HCT116 (cell line): ENCODE measurements around the gene PHF10. TPM values are rescaled to one million over a fixed set of nuclear protein-coding genes. Genes with fewer than 3 reads are reported as not detected.

Experiments
- ATAC-seq: fragments of 200-7000 bp; cut with Tn5 transposase; 2 replicates; pipeline ENCODE4 v1.9.1; 2020; ENCODE audit warnings: mild to moderate bottlenecking, moderate library complexity
- BruUV-seq: library from RNA; stranded (reverse); fragments of 400-500 nt; replicated peaks from 2 replicates; lab custom pipeline; 2021; lab: Mats Ljungman, UMichigan
- CTCF ChIA-PET: fragments of 300-600 bp; sonication (Branson Sonifier 250); formaldehyde crosslinking; loops from one replicate; lab custom pipeline; 2021; ENCODE audit warnings: antibody characterized with exemption; lab: Charles Lee
- POLR2A ChIA-PET: fragments of 300-600, 350-600 bp; sonication (Branson Sonifier 250); formaldehyde crosslinking; loops from one replicate; lab custom pipeline; 2021; ENCODE audit warnings: antibody characterized with exemption; lab: Charles Lee
- RAD21 ChIA-PET, 2 experiments: fragments of 300-600 bp; sonication (Branson Sonifier 250); formaldehyde crosslinking; loops; one replicate each; lab custom pipeline; 2023; ENCODE audit warnings: low total read pairs in 2 of 2; ENCODE audit not compliant: uncharacterized antibody in 2 of 2, unreplicated experiment in 2 of 2, low non-redundant PET in 1 of 2; lab: Charles Lee
- DNase-seq: peaks from one replicate; pipeline ENCODE4 v3.0.0-alpha.2; 2010; ENCODE audit warnings: low read depth, low spot score
- H2AFZ ChIP-seq: fragments of 200-600 bp; shearing (Covaris generic), sonication (generic); 2 replicates; pipeline ENCODE4 v1.6.1; 2017; ENCODE audit warnings: low read depth, mixed run types, mixed read lengths, antibody characterized with exemption, low read length; ENCODE audit not compliant: poor library complexity, severe bottlenecking
- H3K27ac ChIP-seq: 2 replicates; pipeline ENCODE4 v1.5.1; 2012; ENCODE audit warnings: low read depth, low read length
- H3K27me3 ChIP-seq: fragments of 200-600 bp; sonication (generic); 2 replicates; pipeline ENCODE4 v1.6.1; 2016; ENCODE audit warnings: mixed run types, low read length, mixed read lengths; ENCODE audit not compliant: insufficient read depth
- H3K36me3 ChIP-seq, 2 experiments: fragments of 200-500 bp in 1 of 2; fragments of 200-600 bp in 1 of 2; sonication (Bioruptor generic) in 1 of 2; sonication (generic) in 1 of 2; 2 replicates each; pipeline versions ENCODE4 v1.5.1 to v1.6.1; 2014 to 2016; ENCODE audit warnings: low read length in 2 of 2, inconsistent platforms in 1 of 2, mixed read lengths in 1 of 2, mixed run types in 1 of 2; ENCODE audit not compliant: insufficient read depth in 2 of 2, control insufficient read depth in 1 of 2
- H3K4me1 ChIP-seq, 2 experiments: fragments of 200-600 bp in 1 of 2; sonication (generic) in 1 of 2; 2 replicates each; pipeline versions ENCODE4 v1.5.1 to v1.6.1; 2012 to 2017; ENCODE audit warnings: low read length in 2 of 2, inconsistent platforms in 1 of 2, mild to moderate bottlenecking in 1 of 2, mixed read lengths in 1 of 2, mixed run types in 1 of 2, moderate library complexity in 1 of 2; ENCODE audit not compliant: insufficient read depth in 2 of 2, control insufficient read depth in 1 of 2
- H3K4me2 ChIP-seq: fragments of 200-600 bp; sonication (generic); 2 replicates; pipeline ENCODE4 v1.6.1; 2017; ENCODE audit warnings: mixed run types, low read length, mixed read lengths
- H3K4me3 ChIP-seq, 2 experiments: fragments of 200-600 bp in 1 of 2; sonication (generic) in 1 of 2; replicated peaks in 1 of 2; 2 replicates each; pipeline ENCODE4 v1.5.1; 2011 to 2016; ENCODE audit warnings: low read length in 2 of 2, control low read depth in 1 of 2, low read depth in 1 of 2, mild to moderate bottlenecking in 1 of 2, mixed read lengths in 1 of 2, mixed run types in 1 of 2
- H3K79me2 ChIP-seq: fragments of 200-600 bp; sonication (generic); 2 replicates; pipeline ENCODE4 v1.6.1; 2017; ENCODE audit warnings: mild to moderate bottlenecking, mixed run types, low read length, moderate library complexity, mixed read lengths; ENCODE audit not compliant: insufficient read depth
- H3K9ac ChIP-seq: fragments of 200-600 bp; sonication (generic); 2 replicates; pipeline ENCODE4 v1.6.1; 2016; ENCODE audit warnings: low read length, mixed read lengths
- H3K9me2 ChIP-seq: fragments of 200-600 bp; sonication (generic), shearing (Covaris generic); 2 replicates; pipeline ENCODE4 v1.6.1; 2017; ENCODE audit warnings: mixed run types, mild to moderate bottlenecking, moderate library complexity; ENCODE audit not compliant: insufficient read depth
- H3K9me3 ChIP-seq, 2 experiments: fragments of 200-500 bp in 1 of 2; fragments of 200-600 bp in 1 of 2; sonication (Bioruptor generic) in 1 of 2; sonication (generic) in 1 of 2; 2 replicates each; pipeline ENCODE4 v1.6.1; 2014 to 2017; ENCODE audit warnings: low read length in 2 of 2, mixed read lengths in 2 of 2, inconsistent platforms in 1 of 2, low read depth in 1 of 2, mild to moderate bottlenecking in 1 of 2, mixed run types in 1 of 2, moderate library complexity in 1 of 2; ENCODE audit not compliant: control insufficient read depth in 1 of 2, insufficient read depth in 1 of 2
- H4K20me1 ChIP-seq: fragments of 200-600 bp; sonication (generic), shearing (Covaris generic); 2 replicates; pipeline ENCODE4 v1.6.1; 2017; ENCODE audit warnings: mixed run types, mild to moderate bottlenecking, moderate library complexity; ENCODE audit not compliant: insufficient read depth
- EGR1 ChIP-seq: IDR thresholded peaks from 2 replicates; pipeline ENCODE4 v1.6.1; 2012; ENCODE audit warnings: low read depth
- EZH2 ChIP-seq: fragments of 200-600 bp; sonication (generic); IDR thresholded peaks from 2 replicates; pipeline ENCODE4 v1.6.1; 2017; ENCODE audit warnings: antibody characterized with exemption, mixed run types
- RAD21 ChIP-seq: IDR thresholded peaks from 2 replicates; pipeline ENCODE4 v1.6.1; 2012; ENCODE audit warnings: low read depth, mild to moderate bottlenecking
- SRF ChIP-seq: IDR thresholded peaks from 2 replicates; pipeline ENCODE4 v1.6.1; 2012; ENCODE audit warnings: low read depth
- TCF7L2 ChIP-seq: IDR thresholded peaks from 2 replicates; pipeline ENCODE4 v1.7.0; 2011; ENCODE audit warnings: borderline replicate concordance, inconsistent platforms; ENCODE audit not compliant: insufficient read depth, insufficient read length; ENCODE audit errors: extremely low read depth
- ZFX ChIP-seq: fragments of 450-650 bp; IDR thresholded peaks from 2 replicates; pipeline ENCODE4 v1.6.1; 2017
- ZNF274 ChIP-seq: fragments of 200-500 bp; sonication (Bioruptor generic); IDR thresholded peaks from 2 replicates; pipeline ENCODE4 v1.6.1; 2014; ENCODE audit warnings: mild to moderate bottlenecking, low read depth, low read length, inconsistent platforms
- intact Hi-C: fragments of 100-400 bp; cut with micrococcal nuclease; formaldehyde crosslinking; loops from 2 replicates; pipeline ENCODE4 v1.10.0; 2022
- total RNA-seq: library from RNA; stranded (reverse); gene quantifications from one replicate; pipeline ENCODE4 v1.2.1, GENCODE V29; 2021; ENCODE audit not compliant: unreplicated experiment
- TF ChIP-seq, protein P1 (sequence below), 3 experiments: fragments of 200-600 bp in 1 of 3; sonication (generic) in 1 of 3; IDR thresholded peaks in 2 of 3; conservative IDR thresholded peaks in 1 of 3; 2 replicates each; pipeline ENCODE4 v1.5.1; 2012 to 2017; ENCODE audit warnings: low read depth in 2 of 3, low read length in 2 of 3, antibody characterized with exemption in 1 of 3, borderline replicate concordance in 1 of 3, control low read depth in 1 of 3, mild to moderate bottlenecking in 1 of 3, mixed read lengths in 1 of 3, mixed run types in 1 of 3, moderate library complexity in 1 of 3; ENCODE audit not compliant: insufficient read depth in 1 of 3
- TF ChIP-seq, protein P2 (sequence below): IDR thresholded peaks from 2 replicates; pipeline ENCODE4 v1.6.1; 2012; ENCODE audit warnings: low read depth

The PHF10 gene
- total RNA-seq, 1 experiment from 2014 or later: 45.5 TPM

DNA sequence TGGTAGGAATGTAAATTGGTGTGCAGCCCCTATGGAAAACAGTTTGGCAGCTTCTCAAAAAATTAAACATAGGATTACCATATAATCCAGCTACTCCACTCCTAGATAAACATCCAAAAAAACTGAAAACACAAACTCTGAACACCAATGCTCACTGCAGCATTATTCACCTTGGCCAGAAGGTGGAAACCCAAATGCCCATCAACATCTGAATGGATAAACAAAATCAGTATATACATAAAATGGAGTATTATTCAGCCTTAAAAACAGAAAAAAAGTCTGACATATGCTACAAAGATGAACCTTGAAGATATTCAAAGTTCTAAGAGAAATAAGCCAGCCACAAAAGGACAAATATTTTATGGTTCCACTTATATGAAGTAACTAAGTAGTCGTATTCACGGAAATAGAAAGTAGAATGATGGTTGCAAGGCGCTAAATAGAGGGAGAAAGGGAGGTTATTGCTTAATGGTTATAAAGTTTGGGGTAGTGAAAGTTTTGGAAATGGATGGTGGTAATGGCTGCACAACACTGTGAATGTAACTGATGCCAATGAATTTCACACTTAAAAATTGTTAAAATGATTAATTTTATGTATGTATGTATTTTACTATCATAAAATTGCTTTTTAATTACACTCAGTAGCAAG lies 4.0 kb downstream of the PHF10 start:
- no peaks in the 10 kb centered on the region for H3K27me3 ChIP-seq
- DNase-seq: no peak
- H3K9me2 ChIP-seq: no peaks in the 10 kb centered on the region
- H3K27ac ChIP-seq: no peak overlapping the region
- H4K20me1 ChIP-seq: 0 out of 2 replicates have a peak, but pooled peaks cover 4% of the 10 kb centered on the region
- no peak for TF ChIP-seq SRF
- TF ChIP-seq, protein P1, sequence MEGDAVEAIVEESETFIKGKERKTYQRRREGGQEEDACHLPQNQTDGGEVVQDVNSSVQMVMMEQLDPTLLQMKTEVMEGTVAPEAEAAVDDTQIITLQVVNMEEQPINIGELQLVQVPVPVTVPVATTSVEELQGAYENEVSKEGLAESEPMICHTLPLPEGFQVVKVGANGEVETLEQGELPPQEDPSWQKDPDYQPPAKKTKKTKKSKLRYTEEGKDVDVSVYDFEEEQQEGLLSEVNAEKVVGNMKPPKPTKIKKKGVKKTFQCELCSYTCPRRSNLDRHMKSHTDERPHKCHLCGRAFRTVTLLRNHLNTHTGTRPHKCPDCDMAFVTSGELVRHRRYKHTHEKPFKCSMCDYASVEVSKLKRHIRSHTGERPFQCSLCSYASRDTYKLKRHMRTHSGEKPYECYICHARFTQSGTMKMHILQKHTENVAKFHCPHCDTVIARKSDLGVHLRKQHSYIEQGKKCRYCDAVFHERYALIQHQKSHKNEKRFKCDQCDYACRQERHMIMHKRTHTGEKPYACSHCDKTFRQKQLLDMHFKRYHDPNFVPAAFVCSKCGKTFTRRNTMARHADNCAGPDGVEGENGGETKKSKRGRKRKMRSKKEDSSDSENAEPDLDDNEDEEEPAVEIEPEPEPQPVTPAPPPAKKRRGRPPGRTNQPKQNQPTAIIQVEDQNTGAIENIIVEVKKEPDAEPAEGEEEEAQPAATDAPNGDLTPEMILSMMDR (IDR thresholded peaks at IDR 0.05 in 2 of 3, conservative IDR thresholded peaks at IDR 0.05 in 1 of 3; ENCODE audit: borderline replicate concordance in 1 of 3, insufficient read depth in 1 of 3, low read depth in 2 of 3, low read length in 2 of 3): peak in 2 of 3 experiments; percentile 14 to 27; a peak in 2 of 6 replicates
- TF ChIP-seq, all 23 proteins: peak for 1
- ChIA-PET RAD21 (no interaction called here), CTCF (no interaction called here), POLR2A (no interaction called here)
- H3K36me3 ChIP-seq: peaks cover 4 to 12% of the 10 kb centered on the region in 2 experiments; a peak in 2 of 4 replicates
- no TSS peak for BruUV-seq
- H3K9me3 ChIP-seq: no peaks in the 10 kb centered on the region
- peaks cover 63% of the 10 kb centered on the region for H3K79me2 ChIP-seq
- intact Hi-C loops: no loop called here
- H2AFZ ChIP-seq: no peak overlapping the region
- no peak overlapping the region for H3K9ac ChIP-seq
- H3K4me3 ChIP-seq: no peak overlapping the region
- no peak for ATAC-seq
- H3K4me2 ChIP-seq: no peak overlapping the region
- peaks cover 16 to 22% of the 10 kb centered on the region in 2 experiments for H3K4me1 ChIP-seq

DNA sequence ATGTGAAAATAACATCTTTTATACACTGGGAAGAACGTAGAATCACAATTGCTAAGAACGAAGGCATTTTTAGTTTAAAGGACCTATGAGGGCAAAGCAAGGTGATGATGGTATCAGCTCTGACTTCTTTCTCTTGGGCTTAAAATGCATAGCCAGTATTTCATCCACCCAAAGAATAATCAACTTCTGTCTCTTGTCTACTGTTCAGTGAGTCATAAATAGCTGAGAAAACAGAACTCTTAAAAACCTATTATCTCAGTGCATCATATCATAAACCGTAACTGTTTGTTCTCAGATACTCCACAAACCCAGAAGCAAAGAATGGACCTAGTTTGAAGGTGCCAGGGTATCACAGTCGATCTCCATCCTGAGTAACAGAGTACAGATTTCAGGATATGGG lies 5.2 kb downstream of the PHF10 start:
- H3K4me2 ChIP-seq: no peak overlapping the region
- intact Hi-C loops: no loop called here
- H3K9ac ChIP-seq: no peak overlapping the region
- no peaks in the 10 kb centered on the region for H3K9me2 ChIP-seq
- 0 out of 2 replicates have a peak, but pooled peaks cover 4% of the 10 kb centered on the region for H4K20me1 ChIP-seq
- ChIA-PET CTCF (no interaction called here), RAD21 (no interaction called here), POLR2A (no interaction called here)
- no TSS peak for BruUV-seq
- H3K4me3 ChIP-seq: no peak overlapping the region
- TF ChIP-seq RAD21: no peak
- no peak for TF ChIP-seq TCF7L2
- TF ChIP-seq EZH2: no peak
- no peak for TF ChIP-seq ZFX
- no peak for TF ChIP-seq ZNF274
- TF ChIP-seq, protein P2, sequence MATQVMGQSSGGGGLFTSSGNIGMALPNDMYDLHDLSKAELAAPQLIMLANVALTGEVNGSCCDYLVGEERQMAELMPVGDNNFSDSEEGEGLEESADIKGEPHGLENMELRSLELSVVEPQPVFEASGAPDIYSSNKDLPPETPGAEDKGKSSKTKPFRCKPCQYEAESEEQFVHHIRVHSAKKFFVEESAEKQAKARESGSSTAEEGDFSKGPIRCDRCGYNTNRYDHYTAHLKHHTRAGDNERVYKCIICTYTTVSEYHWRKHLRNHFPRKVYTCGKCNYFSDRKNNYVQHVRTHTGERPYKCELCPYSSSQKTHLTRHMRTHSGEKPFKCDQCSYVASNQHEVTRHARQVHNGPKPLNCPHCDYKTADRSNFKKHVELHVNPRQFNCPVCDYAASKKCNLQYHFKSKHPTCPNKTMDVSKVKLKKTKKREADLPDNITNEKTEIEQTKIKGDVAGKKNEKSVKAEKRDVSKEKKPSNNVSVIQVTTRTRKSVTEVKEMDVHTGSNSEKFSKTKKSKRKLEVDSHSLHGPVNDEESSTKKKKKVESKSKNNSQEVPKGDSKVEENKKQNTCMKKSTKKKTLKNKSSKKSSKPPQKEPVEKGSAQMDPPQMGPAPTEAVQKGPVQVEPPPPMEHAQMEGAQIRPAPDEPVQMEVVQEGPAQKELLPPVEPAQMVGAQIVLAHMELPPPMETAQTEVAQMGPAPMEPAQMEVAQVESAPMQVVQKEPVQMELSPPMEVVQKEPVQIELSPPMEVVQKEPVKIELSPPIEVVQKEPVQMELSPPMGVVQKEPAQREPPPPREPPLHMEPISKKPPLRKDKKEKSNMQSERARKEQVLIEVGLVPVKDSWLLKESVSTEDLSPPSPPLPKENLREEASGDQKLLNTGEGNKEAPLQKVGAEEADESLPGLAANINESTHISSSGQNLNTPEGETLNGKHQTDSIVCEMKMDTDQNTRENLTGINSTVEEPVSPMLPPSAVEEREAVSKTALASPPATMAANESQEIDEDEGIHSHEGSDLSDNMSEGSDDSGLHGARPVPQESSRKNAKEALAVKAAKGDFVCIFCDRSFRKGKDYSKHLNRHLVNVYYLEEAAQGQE: no peak
- TF ChIP-seq EGR1: no peak
- no peak overlapping the region for H2AFZ ChIP-seq
- no peaks in the 10 kb centered on the region for H3K27me3 ChIP-seq
- ATAC-seq (no peak), DNase-seq (no peak)
- H3K9me3 ChIP-seq: no peaks in the 10 kb centered on the region
- H3K27ac ChIP-seq: no peak overlapping the region
- peaks cover 9 to 15% of the 10 kb centered on the region in 2 experiments; a peak in 3 of 4 replicates for H3K4me1 ChIP-seq
- peaks cover 10 to 19% of the 10 kb centered on the region in 2 experiments; a peak in 2 of 4 replicates for H3K36me3 ChIP-seq
- H3K79me2 ChIP-seq: peaks cover 63% of the 10 kb centered on the region
